HEK293 (cell line): ENCODE data around the gene SHISAL2A.

Source experiments
- CTCF ChIA-PET: fragments of 350-600 bp; formaldehyde crosslinking; extraction: SDS; loops from one replicate; lab custom pipeline; 2021; ENCODE audit warnings: antibody characterized with exemption; lab: Yijun Ruan, JAX
- POLR2A ChIA-PET: fragments of 300-600 bp; formaldehyde crosslinking; extraction: SDS; loops from one replicate; lab custom pipeline; 2020; ENCODE audit warnings: antibody characterized with exemption, inconsistent platforms; lab: Yijun Ruan, JAX
- H3K27ac ChIP-seq: fragments of 200-500 bp; sonication (Bioruptor generic); 2 replicates; pipeline ENCODE4 v1.5.1; 2014; ENCODE audit warnings: low read depth, low read length, control low read depth, inconsistent platforms; ENCODE audit errors: extremely low read depth
- H3K36me3 ChIP-seq, 2 experiments: fragments of 200-500 bp in 1 of 2; sonication (Bioruptor generic) in 1 of 2; 1 replicate in 1 of 2; 2 replicates in 1 of 2; pipeline ENCODE4 v1.5.1; 2014 to 2017; ENCODE audit warnings: inconsistent platforms in 2 of 2, low read length in 2 of 2; ENCODE audit not compliant: control insufficient read depth in 2 of 2, insufficient read depth in 1 of 2
- H3K4me1 ChIP-seq: fragments of 200-500 bp; sonication (Bioruptor generic); 2 replicates; pipeline ENCODE4 v1.5.1; 2014; ENCODE audit warnings: mild to moderate bottlenecking, low read length, inconsistent platforms; ENCODE audit not compliant: control insufficient read depth, insufficient read depth
- H3K4me3 ChIP-seq: 2 replicates; pipeline ENCODE4 v1.5.1; 2011; ENCODE audit warnings: low read depth, mild to moderate bottlenecking, control low read depth, low read length, moderate library complexity
- H3K9me3 ChIP-seq: fragments of 200-500 bp; sonication (Bioruptor generic); 2 replicates; pipeline ENCODE4 v1.5.1; 2014; ENCODE audit warnings: low read depth, low read length, inconsistent platforms; ENCODE audit not compliant: control insufficient read depth, insufficient read depth
- EGR2 ChIP-seq: fragments of 450-650 bp; formaldehyde crosslinking; IDR thresholded peaks from 2 replicates; pipeline ENCODE4 v1.5.1; 2016; ENCODE audit warnings: low read depth, missing biosample characterization, missing genetic modification characterization
- ZBTB17 ChIP-seq: fragments of 450-650 bp; formaldehyde crosslinking; IDR thresholded peaks from 2 replicates; pipeline ENCODE4 v1.5.1; 2016; ENCODE audit warnings: missing biosample characterization, missing genetic modification characterization
- ZNF488 ChIP-seq: fragments of 450-650 bp; formaldehyde crosslinking; IDR thresholded peaks from 2 replicates; pipeline ENCODE4 v1.5.1; 2016; ENCODE audit warnings: missing biosample characterization, missing genetic modification characterization
- TF ChIP-seq, protein P1 (sequence below): fragments of 450-650 bp; formaldehyde crosslinking; IDR thresholded peaks from 2 replicates; pipeline ENCODE4 v1.5.1; 2016; ENCODE audit warnings: missing biosample characterization, missing genetic modification characterization

The SHISAL2A gene

DNA sequence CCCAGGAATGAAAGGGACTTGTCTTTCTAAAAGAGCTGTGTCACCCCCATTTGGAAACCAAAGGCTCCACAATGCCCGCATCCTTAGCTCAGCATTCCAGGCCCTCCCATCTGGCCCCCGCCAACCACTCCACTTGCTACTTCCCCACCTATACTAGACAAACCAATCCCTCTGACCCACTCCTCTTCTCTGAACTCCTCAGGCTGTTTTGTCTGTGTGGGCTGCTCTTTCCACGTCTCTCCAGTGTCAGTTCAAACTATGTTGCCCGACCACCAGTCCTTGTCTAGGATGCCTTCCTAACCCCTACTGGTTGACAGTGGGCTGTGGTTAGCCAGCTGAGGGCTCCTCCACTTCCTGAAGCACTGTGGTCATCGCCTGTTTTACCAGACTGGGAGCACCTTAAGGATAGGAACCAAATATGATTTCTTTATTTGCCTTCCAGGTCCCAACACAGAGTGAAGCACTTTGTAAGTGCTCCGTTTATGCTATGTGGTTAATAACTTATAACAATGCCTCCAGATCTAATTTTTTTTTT lies 73.2 kb downstream of the SHISAL2A start:
- H3K9me3 ChIP-seq, result no peaks in the 10 kb centered on the region
- CTCF ChIA-PET, result interaction anchor here (0.7 kb wide), 1 partner anchor 96 kb away, joined by 3 read pairs; no protein-coding TSS in a partner anchor
- no peak overlapping the region for H3K27ac ChIP-seq
- no peaks in the 10 kb centered on the region for H3K4me1 ChIP-seq
- H3K36me3 ChIP-seq, result no peaks in the 10 kb centered on the region
- POLR2A ChIA-PET, result no interaction called here
- H3K4me3 ChIP-seq, result no peak overlapping the region
- TF ChIP-seq, protein P1, sequence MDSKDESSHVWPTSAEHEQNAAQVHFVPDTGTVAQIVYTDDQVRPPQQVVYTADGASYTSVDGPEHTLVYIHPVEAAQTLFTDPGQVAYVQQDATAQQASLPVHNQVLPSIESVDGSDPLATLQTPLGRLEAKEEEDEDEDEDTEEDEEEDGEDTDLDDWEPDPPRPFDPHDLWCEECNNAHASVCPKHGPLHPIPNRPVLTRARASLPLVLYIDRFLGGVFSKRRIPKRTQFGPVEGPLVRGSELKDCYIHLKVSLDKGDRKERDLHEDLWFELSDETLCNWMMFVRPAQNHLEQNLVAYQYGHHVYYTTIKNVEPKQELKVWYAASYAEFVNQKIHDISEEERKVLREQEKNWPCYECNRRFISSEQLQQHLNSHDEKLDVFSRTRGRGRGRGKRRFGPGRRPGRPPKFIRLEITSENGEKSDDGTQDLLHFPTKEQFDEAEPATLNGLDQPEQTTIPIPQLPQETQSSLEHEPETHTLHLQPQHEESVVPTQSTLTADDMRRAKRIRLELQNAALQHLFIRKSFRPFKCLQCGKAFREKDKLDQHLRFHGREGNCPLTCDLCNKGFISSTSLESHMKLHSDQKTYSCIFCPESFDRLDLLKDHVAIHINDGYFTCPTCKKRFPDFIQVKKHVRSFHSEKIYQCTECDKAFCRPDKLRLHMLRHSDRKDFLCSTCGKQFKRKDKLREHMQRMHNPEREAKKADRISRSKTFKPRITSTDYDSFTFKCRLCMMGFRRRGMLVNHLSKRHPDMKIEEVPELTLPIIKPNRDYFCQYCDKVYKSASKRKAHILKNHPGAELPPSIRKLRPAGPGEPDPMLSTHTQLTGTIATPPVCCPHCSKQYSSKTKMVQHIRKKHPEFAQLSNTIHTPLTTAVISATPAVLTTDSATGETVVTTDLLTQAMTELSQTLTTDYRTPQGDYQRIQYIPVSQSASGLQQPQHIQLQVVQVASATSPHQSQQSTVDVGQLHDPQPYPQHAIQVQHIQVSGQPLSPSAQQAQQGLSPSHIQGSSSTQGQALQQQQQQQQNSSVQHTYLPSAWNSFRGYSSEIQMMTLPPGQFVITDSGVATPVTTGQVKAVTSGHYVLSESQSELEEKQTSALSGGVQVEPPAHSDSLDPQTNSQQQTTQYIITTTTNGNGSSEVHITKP (tag by site-specific recombination), result peak; percentile 55
- TF ChIP-seq ZBTB17 (tag by site-specific recombination) (peak; percentile 43; the same call in 1 of the 2 replicates), EGR2 (peak; percentile 7; the same call in 1 of the 2 replicates), ZNF488 (tag by site-specific recombination) (no peak)
